Fibroblast of mammary gland (primary cell): ENCODE data around the gene PPFIA2.

Experiments used
- DNase-seq: peaks from one replicate; pipeline ENCODE4 v3.0.0-alpha.2; 2010; ENCODE audit warnings: low read depth
- H3K4me3 ChIP-seq: 2 replicates; pipeline ENCODE4 v1.5.1; 2011; ENCODE audit warnings: low read depth, mild to moderate bottlenecking, low read length, moderate library complexity; ENCODE audit not compliant: control insufficient read depth
- CTCF ChIP-seq: conservative IDR thresholded peaks from 2 replicates; pipeline ENCODE4 v1.5.1; 2011; ENCODE audit warnings: low read depth, low read length, inconsistent platforms; ENCODE audit not compliant: control insufficient read depth, insufficient read depth

The PPFIA2 gene

GRCh38 chr12:81470923-81471322 is 288.2 kb downstream of the PPFIA2 start:
- TF ChIP-seq CTCF = no peak
- H3K4me3 ChIP-seq = no peak overlapping the region
- DNase-seq = no peak

- TF ChIP-seq CTCF = no peak
- peak; percentile 77 for DNase-seq
- no peak overlapping the region for H3K4me3 ChIP-seq
Observed at GRCh38 chr12:81468206-81468605, 290.9 kb downstream of the PPFIA2 start.

- TF ChIP-seq CTCF = no peak
- no peak for DNase-seq
- no peak overlapping the region for H3K4me3 ChIP-seq
Observed at GRCh38 chr12:81465876-81466275, 293.3 kb downstream of the PPFIA2 start.

GRCh38 chr12:81465191-81465590 is 294.0 kb downstream of the PPFIA2 start:
- no peak overlapping the region for H3K4me3 ChIP-seq
- DNase-seq = no peak
- TF ChIP-seq CTCF = no peak

GRCh38 chr12:81461163-81461562 is 298.0 kb downstream of the PPFIA2 start:
- DNase-seq = no peak
- H3K4me3 ChIP-seq = no peak overlapping the region
- TF ChIP-seq CTCF = peak; percentile 25

GRCh38 chr12:81450920-81451739 is 308.0 kb downstream of the PPFIA2 start:
- H3K4me3 ChIP-seq = no peak overlapping the region
- DNase-seq = peak; percentile 78
- peak; percentile 70 for TF ChIP-seq CTCF
